A549 (cell line): Measurements from ENCODE around the gene SNUPN. TPM values are rescaled to one million over a fixed set of nuclear protein-coding genes. Genes with fewer than 3 reads are reported as not detected.

Source experiments
- BCL3 ChIP-seq: fragments of >200 bp; sonication (Bioruptor Twin); formaldehyde crosslinking; IDR thresholded peaks from 3 replicates; pipeline ENCODE4 v1.6.1; 2016
- BHLHE40 ChIP-seq: IDR thresholded peaks from 2 replicates; pipeline ENCODE4 v1.6.1; 2012; ENCODE audit warnings: low read depth, low read length, inconsistent platforms
- CBX2 ChIP-seq: fragments of 200-600 bp; sonication (generic); IDR thresholded peaks from 2 replicates; pipeline ENCODE4 v1.6.1; 2016; ENCODE audit warnings: low read depth, mild to moderate bottlenecking, borderline replicate concordance
- CHD2 ChIP-seq: fragments of 150-350 bp; IDR thresholded peaks from 2 replicates; pipeline ENCODE4 v1.6.1; 2014; ENCODE audit warnings: low read length; ENCODE audit not compliant: partially characterized antibody
- FOSB ChIP-seq: fragments of 250-450 bp; sonication (Bioruptor Pico); IDR thresholded peaks from 2 replicates; pipeline ENCODE4 v1.5.0; 2020; ENCODE audit warnings: mild to moderate bottlenecking, moderate library complexity
- FOSL2 ChIP-seq, 2 experiments: fragments of 450-650 bp in 1 of 2; fragments of >200 bp in 1 of 2; sonication (Bioruptor Twin) in 1 of 2; formaldehyde crosslinking; IDR thresholded peaks; 2 replicates each; pipeline versions ENCODE4 v1.5.0 to v1.6.1; 2016 to 2020; ENCODE audit warnings: mild to moderate bottlenecking in 1 of 2, moderate library complexity in 1 of 2
- GATA3 ChIP-seq: IDR thresholded peaks from 2 replicates; pipeline ENCODE4 v1.6.1; 2012; ENCODE audit warnings: borderline replicate concordance
- HMGXB4 ChIP-seq: fragments of 250-450 bp; sonication (Bioruptor Pico); IDR thresholded peaks from 2 replicates; pipeline ENCODE4 v1.5.0; 2021; ENCODE audit warnings: mild to moderate bottlenecking, moderate library complexity, borderline replicate concordance
- HOXA7 ChIP-seq: fragments of 250-450 bp; sonication (Bioruptor Pico); IDR thresholded peaks from 2 replicates; pipeline ENCODE4 v1.5.0; 2020; ENCODE audit warnings: mild to moderate bottlenecking, moderate library complexity
- HOXB13 ChIP-seq: fragments of 250-450 bp; sonication (Bioruptor Pico); IDR thresholded peaks from 2 replicates; pipeline ENCODE4 v1.5.0; 2020; ENCODE audit warnings: low read depth, mild to moderate bottlenecking, moderate library complexity
- JUN ChIP-seq, 2 experiments: fragments of >200 bp; sonication (Bioruptor Twin); formaldehyde crosslinking; IDR thresholded peaks; 2 replicates in 1 of 2; 3 replicates in 1 of 2; pipeline ENCODE4 v1.6.1; 2016 to 2017
- JUNB ChIP-seq: fragments of >200 bp; sonication (Bioruptor Twin); formaldehyde crosslinking; IDR thresholded peaks from 2 replicates; pipeline ENCODE4 v1.6.1; 2016
- KDM5A ChIP-seq: fragments of 200-600 bp; sonication (generic); IDR thresholded peaks from 2 replicates; pipeline ENCODE4 v1.6.1; 2016; ENCODE audit warnings: antibody characterized with exemption, mild to moderate bottlenecking
- MAFK ChIP-seq: fragments of 450-650 bp; IDR thresholded peaks from 2 replicates; pipeline ENCODE4 v1.6.1; 2014; ENCODE audit not compliant: partially characterized antibody
- POLR2A ChIP-seq: IDR thresholded peaks from 2 replicates; pipeline ENCODE4 v1.6.1; 2012; ENCODE audit warnings: mild to moderate bottlenecking, low read length
- RARB ChIP-seq: fragments of 250-450 bp; sonication (Bioruptor Pico); IDR thresholded peaks from 2 replicates; pipeline ENCODE4 v1.8.0; 2021; ENCODE audit warnings: mild to moderate bottlenecking, moderate library complexity
- REST ChIP-seq: fragments of 200-600 bp; sonication (generic); IDR thresholded peaks from 2 replicates; pipeline ENCODE4 v1.6.1; 2016; ENCODE audit warnings: antibody characterized with exemption, mild to moderate bottlenecking, moderate library complexity
- RNF2 ChIP-seq: fragments of 200-600 bp; sonication (generic); IDR thresholded peaks from 2 replicates; pipeline ENCODE4 v1.6.1; 2016; ENCODE audit warnings: low read depth, mild to moderate bottlenecking, antibody characterized with exemption, moderate library complexity, borderline replicate concordance
- TFCP2L1 ChIP-seq: fragments of 250-450 bp; sonication (Bioruptor Pico); IDR thresholded peaks from 2 replicates; pipeline ENCODE4 v1.5.0; 2021; ENCODE audit warnings: mild to moderate bottlenecking
- ZC3H11A ChIP-seq: fragments of 450-650 bp; IDR thresholded peaks from 2 replicates; pipeline ENCODE4 v1.6.1; 2014; ENCODE audit warnings: antibody characterized with exemption, mild to moderate bottlenecking
- ZSCAN20 ChIP-seq: fragments of 250-450 bp; sonication (Bioruptor Pico); IDR thresholded peaks from 2 replicates; pipeline ENCODE4 v1.8.0; 2022; ENCODE audit warnings: mild to moderate bottlenecking, moderate library complexity
- polyA plus RNA-seq, 4 experiments: library from polyadenylated mRNA; depleted of rRNA in 3 of 4; stranded (reverse); fragments of >200 nt; fragmentation: RNase III in 1 of 4; extraction: RNeasy Plus Mini Kit Qiagen cat#74134 plus additional on column Dnase treatment in 1 of 4; gene quantifications; 2 replicates in 3 of 4; 3 replicates in 1 of 4; pipeline ENCODE4 v1.2.3, GENCODE V29; 2011 to 2017

Gene SNUPN
- polyA plus RNA-seq, 2 of the 4 experiments (the other 2 are of a cell fraction) = 29.2 to 38.5 TPM

- peak; percentile 89; the same call in 1 of the 2 replicates for TF ChIP-seq HMGXB4
- no peak for TF ChIP-seq JUNB
- TF ChIP-seq ZC3H11A = no peak
- TF ChIP-seq CBX2 = no peak
- TF ChIP-seq HOXB13 (CRISPR knock-in tag) = no peak
- TF ChIP-seq JUN (IDR thresholded peaks at IDR 0.05) = peak in 1 of 2 experiments; percentile 76; a peak in 3 of 5 replicates
- TF ChIP-seq KDM5A = no peak
- peak; percentile 91 for TF ChIP-seq BCL3
- no peak for TF ChIP-seq GATA3
- no peak; the same call in 1 of the 2 replicates for TF ChIP-seq REST
- peak; percentile 70 for TF ChIP-seq MAFK
- no peak for TF ChIP-seq BHLHE40
- no peak for TF ChIP-seq ZSCAN20 (CRISPR knock-in tag)
- TF ChIP-seq FOSB = no peak
- TF ChIP-seq CHD2 = peak; percentile 70
- peak; percentile 41; the same call in 1 of the 2 replicates for TF ChIP-seq TFCP2L1 (CRISPR knock-in tag)
- peak; percentile 62 for TF ChIP-seq POLR2A
- TF ChIP-seq HOXA7 = no peak
- no peak for TF ChIP-seq RARB
- no peak for TF ChIP-seq FOSL2 (IDR thresholded peaks at IDR 0.05)
- peak; percentile 61 for TF ChIP-seq FOSL2 (CRISPR knock-in tag; IDR thresholded peaks at IDR 0.05)
- no peak for TF ChIP-seq RNF2
These were observed 46.3 kb downstream of the SNUPN start, which contains the start of gene PTPN9 (continued) for GRCh38 chr15:75578948-75579920.
